Hepatocyte (in vitro differentiated cells): ENCODE data around the gene VCAN. TPM values are rescaled to one million over a fixed set of nuclear protein-coding genes. Genes with fewer than 3 reads are reported as not detected.

ENCODE experiments used
- DNase-seq: peaks from one replicate; pipeline ENCODE4 v3.0.0-alpha.2; 2016; ENCODE audit warnings: low spot score
- H2AFZ ChIP-seq: fragments of 200-600 bp; sonication (generic); 2 replicates; pipeline ENCODE4 v1.6.0; 2016; ENCODE audit warnings: antibody characterized with exemption, mild to moderate bottlenecking
- H3K27ac ChIP-seq: fragments of 200-600 bp; sonication (generic); 2 replicates; pipeline ENCODE4 v1.5.1; 2016; ENCODE audit warnings: mild to moderate bottlenecking
- H3K27me3 ChIP-seq: fragments of 200-600 bp; sonication (generic); 2 replicates; pipeline ENCODE4 v1.6.1; 2016
- H3K36me3 ChIP-seq: fragments of 200-600 bp; sonication (generic); replicated peaks from 2 replicates; pipeline ENCODE4 v1.5.1; 2016; ENCODE audit warnings: low read depth; ENCODE audit not compliant: insufficient read depth
- H3K4me1 ChIP-seq: fragments of 200-600 bp; sonication (generic); 2 replicates; pipeline ENCODE4 v1.5.1; 2016; ENCODE audit warnings: mild to moderate bottlenecking, moderate library complexity; ENCODE audit not compliant: insufficient read depth
- H3K4me2 ChIP-seq: fragments of 200-600 bp; sonication (generic); 2 replicates; pipeline ENCODE4 v1.6.0; 2016
- H3K4me3 ChIP-seq: fragments of 200-600 bp; sonication (generic); 2 replicates; pipeline ENCODE4 v1.5.1; 2016; ENCODE audit warnings: mild to moderate bottlenecking
- H3K79me2 ChIP-seq: fragments of 200-600 bp; sonication (generic); 2 replicates; pipeline ENCODE4 v1.6.0; 2017; ENCODE audit warnings: mild to moderate bottlenecking
- H3K9me2 ChIP-seq: fragments of 200-600 bp; sonication (generic); replicated peaks from 2 replicates; pipeline ENCODE4 v1.6.0; 2017; ENCODE audit warnings: mild to moderate bottlenecking; ENCODE audit not compliant: insufficient read depth
- H3K9me3 ChIP-seq: fragments of 200-600 bp; sonication (generic); 2 replicates; pipeline ENCODE4 v1.5.1; 2016; ENCODE audit warnings: low read depth, mild to moderate bottlenecking
- H4K20me1 ChIP-seq: fragments of 200-600 bp; sonication (generic); 2 replicates; pipeline ENCODE4 v1.6.0; 2016; ENCODE audit warnings: mild to moderate bottlenecking; ENCODE audit not compliant: insufficient read depth, poor library complexity, severe bottlenecking
- CTCF ChIP-seq: fragments of 200-600 bp; sonication (generic); IDR thresholded peaks from 2 replicates; pipeline ENCODE4 v1.5.1; 2016; ENCODE audit warnings: antibody characterized with exemption, mild to moderate bottlenecking; ENCODE audit not compliant: poor library complexity
- EZH2 ChIP-seq: fragments of 200-600 bp; sonication (generic); IDR thresholded peaks from 2 replicates; pipeline ENCODE4 v1.6.1; 2016; ENCODE audit warnings: antibody characterized with exemption, mild to moderate bottlenecking, borderline replicate concordance
- EZH2phosphoT487 ChIP-seq: fragments of 200-600 bp; sonication (generic); IDR thresholded peaks from one replicate; pipeline ENCODE4 v1.6.1; 2018; ENCODE audit warnings: antibody characterized with exemption, mild to moderate bottlenecking, low read depth, moderate library complexity; ENCODE audit not compliant: unreplicated experiment, severe bottlenecking
- WGBS: methylation state at CpG from one replicate; pipeline ENCODE4 v1.1.6; 2016; ENCODE audit warnings: low lambda C conversion rate; ENCODE audit errors: missing lambda C conversion rate; 5-methylcytosine and 5-hydroxymethylcytosine counted together
- polyA plus RNA-seq: library from polyadenylated mRNA; unstranded; fragments of >200 nt; fragmentation: Nextera tagmentation; extraction: Ambion mirVana; gene quantifications from 2 replicates; pipeline ENCODE4 v1.2.1, GENCODE V29; 2016
- total RNA-seq: library from RNA; depleted of rRNA; stranded (reverse); fragments of >200 nt; gene quantifications from 2 replicates; pipeline ENCODE4 v1.2.3, GENCODE V29; 2014

The VCAN gene
- total and polyA plus RNA-seq, 2 experiments from 2014 or later, result 104 to 398 TPM

GRCh38 chr5:83467371-83468035 lies 4.0 kb upstream of the VCAN start:
- H3K4me3 ChIP-seq, result no peak overlapping the region
- peaks cover 8% of the 10 kb centered on the region for H3K4me1 ChIP-seq
- H4K20me1 ChIP-seq, result no peaks in the 10 kb centered on the region
- no peaks in the 10 kb centered on the region for H3K36me3 ChIP-seq
- no peak overlapping the region for H3K4me2 ChIP-seq
- DNase-seq, result no peak
- no peaks in the 10 kb centered on the region for H3K9me2 ChIP-seq
- no peak overlapping the region for H3K27ac ChIP-seq
- H3K27me3 ChIP-seq, result no peaks in the 10 kb centered on the region
- TF ChIP-seq EZH2phosphoT487, result no peak
- TF ChIP-seq EZH2, result no peak
- TF ChIP-seq CTCF, result no peak
- 70% methylated on average over 9 of the region's 9 CpGs for WGBS
- peaks cover 14% of the 10 kb centered on the region for H3K79me2 ChIP-seq
- H3K9me3 ChIP-seq, result no peaks in the 10 kb centered on the region
- H2AFZ ChIP-seq, result peak overlapping the region; percentile 27

GRCh38 chr5:83469075-83469474 lies 2.5 kb upstream of the VCAN start:
- H3K27me3 ChIP-seq, result no peaks in the 10 kb centered on the region
- H3K4me1 ChIP-seq, result peaks cover 8% of the 10 kb centered on the region
- H3K4me2 ChIP-seq, result no peak overlapping the region
- peaks cover 14% of the 10 kb centered on the region for H3K79me2 ChIP-seq
- H4K20me1 ChIP-seq, result no peaks in the 10 kb centered on the region
- H3K9me2 ChIP-seq, result no peaks in the 10 kb centered on the region
- H3K27ac ChIP-seq, result no peak overlapping the region
- no peak overlapping the region for H3K4me3 ChIP-seq
- DNase-seq, result no peak
- no peaks in the 10 kb centered on the region for H3K36me3 ChIP-seq
- TF ChIP-seq EZH2, result no peak
- no peak for TF ChIP-seq EZH2phosphoT487
- no peak for TF ChIP-seq CTCF
- no peaks in the 10 kb centered on the region for H3K9me3 ChIP-seq
- no peak overlapping the region for H2AFZ ChIP-seq

- H3K9me3 ChIP-seq, result no peaks in the 10 kb centered on the region
- H3K4me2 ChIP-seq, result peak overlapping the region; percentile 84
- peaks cover 10% of the 10 kb centered on the region for H3K4me1 ChIP-seq
- no peak for TF ChIP-seq EZH2
- TF ChIP-seq CTCF, result no peak
- TF ChIP-seq EZH2phosphoT487, result no peak
- peak overlapping the region; percentile 91 for H3K4me3 ChIP-seq
- 5% methylated on average over 15 of the region's 15 CpGs for WGBS
- no peaks in the 10 kb centered on the region for H3K36me3 ChIP-seq
- peak; percentile 58 for DNase-seq
- H3K79me2 ChIP-seq, result peaks cover 26% of the 10 kb centered on the region
- H4K20me1 ChIP-seq, result no peaks in the 10 kb centered on the region
- peak overlapping the region; percentile 94 for H3K27ac ChIP-seq
- H3K9me2 ChIP-seq, result no peaks in the 10 kb centered on the region
- peak overlapping the region; percentile 61 for H2AFZ ChIP-seq
- no peaks in the 10 kb centered on the region for H3K27me3 ChIP-seq
Measured at GRCh38 chr5:83470526-83471404, 779 bp upstream of the VCAN start.
